SK-N-SH (cell line): ENCODE measurements around the gene AHCYL2. TPM values are rescaled to one million over a fixed set of nuclear protein-coding genes. Genes with fewer than 3 reads are reported as not detected.

Source experiments
- CTCF ChIA-PET: fragments of 300-600, 350-600 bp; formaldehyde crosslinking; extraction: SDS; loops from one replicate; lab custom pipeline; 2021; lab: Yijun Ruan, JAX
- POLR2A ChIA-PET: fragments of 350-600 bp; sonication (Branson Sonifier 250); formaldehyde crosslinking; extraction: SDS; loops from one replicate; lab custom pipeline; 2020; ENCODE audit warnings: antibody characterized with exemption, inconsistent platforms; lab: Yijun Ruan, JAX
- DNase-seq: peaks from one replicate; pipeline ENCODE4 v3.0.0; 2012
- H2AFZ ChIP-seq: fragments of 200-600 bp; sonication (generic); 2 replicates; pipeline ENCODE4 v1.8.1; 2016; ENCODE audit warnings: antibody characterized with exemption, mild to moderate bottlenecking, low read depth
- H3F3A ChIP-seq: fragments of 200-600 bp; sonication (generic); replicated peaks from 2 replicates; pipeline ENCODE3; 2016; ENCODE audit warnings: antibody characterized with exemption, mild to moderate bottlenecking; ENCODE audit not compliant: insufficient read depth
- H3K27ac ChIP-seq, 2 experiments: fragments of 200-500 bp in 1 of 2; fragments of 200-600 bp in 1 of 2; sonication (Bioruptor generic) in 1 of 2; sonication (generic), shearing (Covaris generic) in 1 of 2; 2 replicates each; pipeline versions ENCODE4 v1.5.1 to v1.6.1; 2014 to 2016; ENCODE audit warnings: low read depth in 2 of 2, inconsistent platforms in 1 of 2, low read length in 1 of 2, mild to moderate bottlenecking in 1 of 2, mixed read lengths in 1 of 2
- H3K27me3 ChIP-seq: fragments of 200-600 bp; sonication (generic), shearing (Covaris generic); 2 replicates; pipeline ENCODE4 v1.6.1; 2016; ENCODE audit warnings: mixed run types; ENCODE audit not compliant: insufficient read depth
- H3K36me3 ChIP-seq, 2 experiments: fragments of 200-500 bp in 1 of 2; fragments of 200-600 bp in 1 of 2; sonication (Bioruptor generic) in 1 of 2; sonication (generic) in 1 of 2; replicated peaks in 1 of 2; 2 replicates each; pipeline versions ENCODE3 to v1.5.1; 2014 to 2016; ENCODE audit warnings: low read length in 1 of 2, mild to moderate bottlenecking in 1 of 2; ENCODE audit not compliant: insufficient read depth in 2 of 2, control insufficient read depth in 1 of 2
- H3K4me1 ChIP-seq, 2 experiments: fragments of 200-500 bp in 1 of 2; fragments of 200-600 bp in 1 of 2; sonication (Bioruptor generic) in 1 of 2; sonication (generic), shearing (Covaris generic) in 1 of 2; 2 replicates each; pipeline versions ENCODE4 v1.5.1 to v1.6.1; 2014 to 2016; ENCODE audit warnings: low read depth in 1 of 2, low read length in 1 of 2, mixed run types in 1 of 2; ENCODE audit not compliant: insufficient read depth in 2 of 2, control insufficient read depth in 1 of 2
- H3K4me2 ChIP-seq: fragments of 200-600 bp; sonication (generic), shearing (Covaris generic); 2 replicates; pipeline ENCODE4 v1.6.1; 2017; ENCODE audit warnings: mixed run types
- H3K4me3 ChIP-seq, 2 experiments: fragments of 200-500 bp in 1 of 2; fragments of 200-600 bp in 1 of 2; sonication (Bioruptor generic) in 1 of 2; sonication (generic), shearing (Covaris generic) in 1 of 2; 2 replicates each; pipeline versions ENCODE4 v1.5.1 to v1.8.1; 2014 to 2016; ENCODE audit warnings: low read depth in 2 of 2, inconsistent platforms in 1 of 2, low read length in 1 of 2, mild to moderate bottlenecking in 1 of 2, mixed read lengths in 1 of 2, moderate library complexity in 1 of 2
- H3K79me2 ChIP-seq: fragments of 200-600 bp; sonication (generic); 2 replicates; pipeline ENCODE4 v1.8.1; 2017; ENCODE audit warnings: mild to moderate bottlenecking; ENCODE audit not compliant: insufficient read depth
- H3K9ac ChIP-seq: fragments of 200-600 bp; sonication (generic); 2 replicates; pipeline ENCODE4 v1.6.1; 2017; ENCODE audit warnings: mixed run types
- H3K9me2 ChIP-seq: fragments of 200-600 bp; sonication (generic); 2 replicates; pipeline ENCODE4 v1.6.1; 2017; ENCODE audit warnings: mixed run types
- H3K9me3 ChIP-seq: fragments of 200-600 bp; sonication (generic); 2 replicates; pipeline ENCODE4 v1.6.1; 2017; ENCODE audit warnings: mixed run types, mild to moderate bottlenecking, moderate library complexity
- H4K20me1 ChIP-seq: fragments of 200-600 bp; sonication (generic); 2 replicates; pipeline ENCODE4 v1.6.1; 2017; ENCODE audit warnings: mild to moderate bottlenecking, mixed run types; ENCODE audit not compliant: insufficient read depth
- CHD2 ChIP-seq: fragments of 150-350 bp; IDR thresholded peaks from 2 replicates; pipeline ENCODE4 v1.6.1; 2018; ENCODE audit warnings: low read length; ENCODE audit not compliant: partially characterized antibody
- ELF1 ChIP-seq: IDR thresholded peaks from 2 replicates; pipeline ENCODE4 v1.4.0; 2012
- FOSL2 ChIP-seq: IDR thresholded peaks from 2 replicates; pipeline ENCODE4 v1.4.0; 2012; ENCODE audit warnings: low read depth, mild to moderate bottlenecking, moderate library complexity, borderline replicate concordance
- FOXJ3 ChIP-seq: sonication (generic); formaldehyde crosslinking; IDR thresholded peaks from 2 replicates; pipeline ENCODE4 v1.5.1; 2020; ENCODE audit warnings: mild to moderate bottlenecking, missing genetic modification reagents
- GABPA ChIP-seq: IDR thresholded peaks from 2 replicates; pipeline ENCODE4 v1.4.0; 2012; ENCODE audit warnings: low read depth, mild to moderate bottlenecking
- GATA2 ChIP-seq: sonication (generic); formaldehyde crosslinking; IDR thresholded peaks from 2 replicates; pipeline ENCODE4 v1.5.0; 2020; ENCODE audit warnings: mild to moderate bottlenecking, missing genetic modification reagents
- JUND ChIP-seq: IDR thresholded peaks from 2 replicates; pipeline ENCODE4 v1.4.0; 2012
- RCOR1 ChIP-seq: fragments of 150-350 bp; IDR thresholded peaks from 2 replicates; pipeline ENCODE4 v1.6.1; 2017; ENCODE audit warnings: antibody characterized with exemption, low read length
- RFX5 ChIP-seq: IDR thresholded peaks from 2 replicates; pipeline ENCODE4 v1.6.1; 2012; ENCODE audit warnings: mild to moderate bottlenecking, improper control_type of control experiment, low read length
- RXRA ChIP-seq: IDR thresholded peaks from 2 replicates; pipeline ENCODE4 v1.4.0; 2012; ENCODE audit warnings: low read depth, mild to moderate bottlenecking, borderline replicate concordance
- SIN3A ChIP-seq: IDR thresholded peaks from 2 replicates; pipeline ENCODE4 v1.6.1; 2012; ENCODE audit warnings: low read depth, mild to moderate bottlenecking, low read length, moderate library complexity, borderline replicate concordance
- SMC3 ChIP-seq: IDR thresholded peaks from 2 replicates; pipeline ENCODE4 v1.6.1; 2012; ENCODE audit warnings: low read depth, low read length, improper control_type of control experiment
- TCF12 ChIP-seq: IDR thresholded peaks from 2 replicates; pipeline ENCODE4 v1.4.0; 2012
- USF1 ChIP-seq: IDR thresholded peaks from 2 replicates; pipeline ENCODE4 v1.4.0; 2012; ENCODE audit warnings: low read depth, borderline replicate concordance
- ZBTB33 ChIP-seq: IDR thresholded peaks from 2 replicates; pipeline ENCODE4 v1.4.0; 2012; ENCODE audit warnings: low read depth, borderline replicate concordance
- WGBS: methylation state at CpG from one replicate; pipeline ENCODE4 v1.1.6; 2017; ENCODE audit warnings: low lambda C conversion rate; 5-methylcytosine and 5-hydroxymethylcytosine counted together
- polyA plus RNA-seq, 3 experiments: library from polyadenylated mRNA; depleted of rRNA; stranded (reverse); fragments of >200 nt; gene quantifications; 2 replicates each; pipeline ENCODE4 v1.2.3, GENCODE V29; 2012
- TF ChIP-seq, protein P1 (sequence below): IDR thresholded peaks from 2 replicates; pipeline ENCODE4 v1.4.0; 2012; ENCODE audit warnings: low read depth
- TF ChIP-seq, protein P2 (sequence below): IDR thresholded peaks from 2 replicates; pipeline ENCODE4; 2012
- TF ChIP-seq, protein P3 (sequence below): fragments of 150-350 bp; IDR thresholded peaks from 2 replicates; pipeline ENCODE4 v1.6.1; 2017; ENCODE audit warnings: antibody characterized with exemption, low read length, low read depth, borderline replicate concordance
- TF ChIP-seq, protein P4 (sequence below): IDR thresholded peaks from 2 replicates; pipeline ENCODE4 v1.6.1; 2012; ENCODE audit warnings: mild to moderate bottlenecking, low read depth, low read length, moderate library complexity

AHCYL2 gene
- polyA plus RNA-seq, 1 of the 3 experiments (the other 2 are of a cell fraction) = 20.4 TPM

- H3K4me1 ChIP-seq = no peaks in the 10 kb centered on the region
- no peak overlapping the region for H3K4me2 ChIP-seq
- no peak for DNase-seq
- 0 out of 2 replicates have a peak, but pooled peaks cover 4% of the 10 kb centered on the region for H3K9me3 ChIP-seq
- no peak overlapping the region for H3K9ac ChIP-seq
- H3K9me2 ChIP-seq = no peaks in the 10 kb centered on the region
- POLR2A ChIA-PET = no interaction called here
- peaks cover 0 to 19% of the 10 kb centered on the region in 2 experiments for H3K36me3 ChIP-seq
- no peaks in the 10 kb centered on the region for H3F3A ChIP-seq
- CTCF ChIA-PET = interaction anchor here (1.0 to 1.4 kb wide), 3 partner anchors 14 to 193 kb away, joined by 3 to 5 read pairs (median 5); no protein-coding TSS in a partner anchor
- no peak overlapping the region for H2AFZ ChIP-seq
- H4K20me1 ChIP-seq = no peaks in the 10 kb centered on the region
- no peaks in the 10 kb centered on the region for H3K79me2 ChIP-seq
- H3K4me3 ChIP-seq = no peak overlapping the region
- TF ChIP-seq SIN3A = no peak
- TF ChIP-seq SMC3 = no peak
- TF ChIP-seq JUND = no peak
- no peak for TF ChIP-seq ZBTB33
- TF ChIP-seq FOXJ3 (CRISPR knock-in tag) = no peak
- TF ChIP-seq, protein P1, sequence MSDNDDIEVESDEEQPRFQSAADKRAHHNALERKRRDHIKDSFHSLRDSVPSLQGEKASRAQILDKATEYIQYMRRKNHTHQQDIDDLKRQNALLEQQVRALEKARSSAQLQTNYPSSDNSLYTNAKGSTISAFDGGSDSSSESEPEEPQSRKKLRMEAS = no peak
- H3K27ac ChIP-seq = no peak overlapping the region
- H3K27me3 ChIP-seq = no peaks in the 10 kb centered on the region
Observed at GRCh38 chr7:129450295-129450694, 225.5 kb downstream of the AHCYL2 start.

GRCh38 chr7:129452589-129453231 is 227.9 kb downstream of the AHCYL2 start:
- Histone ChIP-seq H3K9me2 (no peaks in the 10 kb centered on the region), H2AFZ (no peak overlapping the region), H3K9me3 (0 out of 2 replicates have a peak, but pooled peaks cover 4% of the 10 kb centered on the region), H3K27ac (no peak overlapping the region), H3K4me2 (no peak overlapping the region), H3K4me1 (no peaks in the 10 kb centered on the region), H3K36me3 (peaks cover 10 to 20% of the 10 kb centered on the region in 2 experiments), H3K79me2 (no peaks in the 10 kb centered on the region), H4K20me1 (no peaks in the 10 kb centered on the region), H3K27me3 (no peaks in the 10 kb centered on the region), H3K9ac (no peak overlapping the region), H3K4me3 (no peak overlapping the region), H3F3A (no peaks in the 10 kb centered on the region)
- POLR2A ChIA-PET = no interaction called here
- CTCF ChIA-PET = interaction anchor here (0.7 to 2.6 kb wide), 5 partner anchors 19 to 234 kb away, joined by 3 to 7 read pairs (median 5); no protein-coding TSS in a partner anchor
- DNase-seq = no peak
- WGBS = 73% methylated on average over 2 of the region's 2 CpGs
- TF ChIP-seq RXRA (no peak), SIN3A (no peak), FOSL2 (no peak), GABPA (no peak), CHD2 (no peak), GATA2 (CRISPR knock-in tag) (no peak), USF1 (no peak), RFX5 (no peak), RCOR1 (no peak), ELF1 (no peak), TCF12 (no peak)
- TF ChIP-seq, protein P2, sequence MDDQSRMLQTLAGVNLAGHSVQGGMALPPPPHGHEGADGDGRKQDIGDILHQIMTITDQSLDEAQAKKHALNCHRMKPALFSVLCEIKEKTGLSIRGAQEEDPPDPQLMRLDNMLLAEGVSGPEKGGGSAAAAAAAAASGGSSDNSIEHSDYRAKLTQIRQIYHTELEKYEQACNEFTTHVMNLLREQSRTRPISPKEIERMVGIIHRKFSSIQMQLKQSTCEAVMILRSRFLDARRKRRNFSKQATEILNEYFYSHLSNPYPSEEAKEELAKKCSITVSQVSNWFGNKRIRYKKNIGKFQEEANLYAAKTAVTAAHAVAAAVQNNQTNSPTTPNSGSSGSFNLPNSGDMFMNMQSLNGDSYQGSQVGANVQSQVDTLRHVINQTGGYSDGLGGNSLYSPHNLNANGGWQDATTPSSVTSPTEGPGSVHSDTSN = no peak
- TF ChIP-seq, protein P3, sequence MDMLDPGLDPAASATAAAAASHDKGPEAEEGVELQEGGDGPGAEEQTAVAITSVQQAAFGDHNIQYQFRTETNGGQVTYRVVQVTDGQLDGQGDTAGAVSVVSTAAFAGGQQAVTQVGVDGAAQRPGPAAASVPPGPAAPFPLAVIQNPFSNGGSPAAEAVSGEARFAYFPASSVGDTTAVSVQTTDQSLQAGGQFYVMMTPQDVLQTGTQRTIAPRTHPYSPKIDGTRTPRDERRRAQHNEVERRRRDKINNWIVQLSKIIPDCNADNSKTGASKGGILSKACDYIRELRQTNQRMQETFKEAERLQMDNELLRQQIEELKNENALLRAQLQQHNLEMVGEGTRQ = no peak
- TF ChIP-seq, protein P4, sequence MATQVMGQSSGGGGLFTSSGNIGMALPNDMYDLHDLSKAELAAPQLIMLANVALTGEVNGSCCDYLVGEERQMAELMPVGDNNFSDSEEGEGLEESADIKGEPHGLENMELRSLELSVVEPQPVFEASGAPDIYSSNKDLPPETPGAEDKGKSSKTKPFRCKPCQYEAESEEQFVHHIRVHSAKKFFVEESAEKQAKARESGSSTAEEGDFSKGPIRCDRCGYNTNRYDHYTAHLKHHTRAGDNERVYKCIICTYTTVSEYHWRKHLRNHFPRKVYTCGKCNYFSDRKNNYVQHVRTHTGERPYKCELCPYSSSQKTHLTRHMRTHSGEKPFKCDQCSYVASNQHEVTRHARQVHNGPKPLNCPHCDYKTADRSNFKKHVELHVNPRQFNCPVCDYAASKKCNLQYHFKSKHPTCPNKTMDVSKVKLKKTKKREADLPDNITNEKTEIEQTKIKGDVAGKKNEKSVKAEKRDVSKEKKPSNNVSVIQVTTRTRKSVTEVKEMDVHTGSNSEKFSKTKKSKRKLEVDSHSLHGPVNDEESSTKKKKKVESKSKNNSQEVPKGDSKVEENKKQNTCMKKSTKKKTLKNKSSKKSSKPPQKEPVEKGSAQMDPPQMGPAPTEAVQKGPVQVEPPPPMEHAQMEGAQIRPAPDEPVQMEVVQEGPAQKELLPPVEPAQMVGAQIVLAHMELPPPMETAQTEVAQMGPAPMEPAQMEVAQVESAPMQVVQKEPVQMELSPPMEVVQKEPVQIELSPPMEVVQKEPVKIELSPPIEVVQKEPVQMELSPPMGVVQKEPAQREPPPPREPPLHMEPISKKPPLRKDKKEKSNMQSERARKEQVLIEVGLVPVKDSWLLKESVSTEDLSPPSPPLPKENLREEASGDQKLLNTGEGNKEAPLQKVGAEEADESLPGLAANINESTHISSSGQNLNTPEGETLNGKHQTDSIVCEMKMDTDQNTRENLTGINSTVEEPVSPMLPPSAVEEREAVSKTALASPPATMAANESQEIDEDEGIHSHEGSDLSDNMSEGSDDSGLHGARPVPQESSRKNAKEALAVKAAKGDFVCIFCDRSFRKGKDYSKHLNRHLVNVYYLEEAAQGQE = no peak
